Right lobe of liver (tissue), 6 donors: ENCODE results near the gene CLEC16A. TPM values are rescaled to one million over a fixed set of nuclear protein-coding genes. Genes with fewer than 3 reads are reported as not detected.

Experiments used
- ATAC-seq, 4 donors: fragments of 200-7000 bp; cut with Tn5 transposase; one replicate each; pipeline ENCODE4 v1.9.1; 2020; ENCODE audit warnings: mild to moderate bottlenecking in 4 of 4, moderate library complexity in 4 of 4
- DNase-seq, 3 donors: peaks; one replicate each; pipeline ENCODE4 v3.0.0-alpha.2; 2020
- H3K27ac ChIP-seq, 3 donors: fragments of 200-600 bp; one replicate each; pipeline ENCODE4 v1.8.0; 2022
- H3K27me3 ChIP-seq, 2 donors: fragments of 200-600 bp; one replicate each; pipeline ENCODE4 v1.8.0; 2022
- H3K36me3 ChIP-seq, 4 donors: fragments of 200-600 bp; sonication (generic) in 1 of 4; one replicate each; pipeline versions ENCODE4 v1.5.1 to v1.8.0; 2017 to 2022; ENCODE audit warnings: control low read depth in 1 of 4
- H3K4me1 ChIP-seq, 4 donors: fragments of 200-600 bp; sonication (generic) in 1 of 4; one replicate each; pipeline versions ENCODE4 v1.5.1 to v1.8.0; 2017 to 2022; ENCODE audit warnings: control low read depth in 1 of 4
- H3K4me3 ChIP-seq, 3 donors: fragments of 200-600 bp; one replicate each; pipeline ENCODE4 v1.8.0; 2022
- H3K9me3 ChIP-seq, 4 donors: fragments of 200-600 bp; sonication (generic) in 1 of 4; one replicate each; pipeline versions ENCODE4 v1.5.1 to v1.8.0; 2017 to 2022; ENCODE audit warnings: control low read depth in 1 of 4
- POLR2A ChIP-seq: fragments of 450-650 bp; IDR thresholded peaks from one replicate; pipeline ENCODE4 v1.6.1; 2017; ENCODE audit warnings: antibody characterized with exemption, mild to moderate bottlenecking
- whole genome bisulfite sequencing: methylation state at CpG from one replicate; pipeline ENCODE4 v1.1.6; 2018; ENCODE audit warnings: low coverage, low lambda C conversion rate; ENCODE audit not compliant: insufficient coverage; ENCODE audit errors: missing lambda C conversion rate; 5-methylcytosine and 5-hydroxymethylcytosine counted together
- intact Hi-C, 2 donors: fragments of 100-400 bp; cut with DNase I; formaldehyde crosslinking; loops; one replicate each; pipeline versions ENCODE4 v1.11.2 to v1.14.1; 2022
- total RNA-seq, 6 experiments: library from RNA; depleted of rRNA in 2 of 6; stranded (reverse); fragments of >200 nt in 2 of 6; fragmentation: NEBNext Ultra II Directional in 3 of 6; extraction: Animal tissue kit (Norgen Biotek cat#: 25700) in 3 of 6; gene quantifications; one replicate each; pipeline versions ENCODE4 v1.1.0 to v1.2.4, GENCODE V29; 2016 to 2023
- TF ChIP-seq, protein P1 (sequence below), 4 donors: fragments of 200-600 bp in 3 of 4; fragments of 450-650 bp in 1 of 4; IDR thresholded peaks; one replicate each; pipeline versions ENCODE4 v1.5.1 to v1.8.0; 2016 to 2022; ENCODE audit warnings: antibody characterized with exemption in 4 of 4, mild to moderate bottlenecking in 2 of 4
- donor health status: DM: no; HTN: yes; CAD: no.
- donor health status: DM: no; HTN: no; CAD: no.
- donor health status: DM: no; HTN: no; CAD: no.
- donor health status: DM: no; HTN: yes; CAD: no.
- donor health status: DM: no; HTN: yes; CAD: no.

CLEC16A gene
- total RNA-seq, 6 experiments from 2014 or later, result 15.2 to 25.9 (median 19.8) TPM

DNA sequence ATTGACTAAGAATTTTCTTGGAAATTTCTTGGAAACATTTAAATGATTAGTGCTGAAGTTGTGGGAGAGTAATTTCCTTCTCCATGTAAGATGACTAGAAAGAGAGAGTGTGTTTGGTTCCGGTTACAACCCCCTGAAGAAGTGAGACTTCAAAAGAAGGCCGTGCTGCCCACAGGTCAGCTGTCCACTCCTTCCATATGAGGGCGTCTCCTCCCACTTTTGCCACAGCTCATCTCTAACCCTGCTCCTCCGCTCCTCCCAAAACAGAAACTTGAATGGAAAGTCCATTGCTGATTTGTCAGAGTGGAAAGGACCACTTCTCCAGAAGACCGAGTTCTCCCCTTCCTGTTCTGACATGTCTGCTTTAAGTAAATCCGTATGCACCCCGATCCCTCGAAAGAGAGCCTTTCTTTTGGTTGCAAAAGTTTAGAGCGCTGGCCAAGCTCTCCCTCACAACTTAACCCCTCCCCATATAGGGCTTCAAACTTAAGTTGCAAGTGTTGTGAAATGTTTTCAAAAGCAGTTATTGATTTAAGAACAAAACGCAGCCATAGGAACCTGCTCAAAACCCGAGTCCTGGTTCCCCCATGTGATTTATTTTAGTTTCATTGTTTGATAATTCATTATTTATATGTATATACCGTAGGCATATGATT is 182.2 kb downstream of the CLEC16A start:
- WGBS, result 81% methylated on average over 12 of the region's 12 CpGs
- peaks cover 0 to 16% (median 7%) of the 10 kb centered on the region in 4 donors for H3K36me3 ChIP-seq
- H3K4me1 ChIP-seq, result peaks cover 0 to 22% (median 2%) of the 10 kb centered on the region in 4 donors
- H3K9me3 ChIP-seq, result no peaks in the 10 kb centered on the region
- ATAC-seq (no peak), DNase-seq (no peak)
- intact Hi-C loops, result no loop called here
- H3K27me3 ChIP-seq, result no peaks in the 10 kb centered on the region
- TF ChIP-seq, protein P1, sequence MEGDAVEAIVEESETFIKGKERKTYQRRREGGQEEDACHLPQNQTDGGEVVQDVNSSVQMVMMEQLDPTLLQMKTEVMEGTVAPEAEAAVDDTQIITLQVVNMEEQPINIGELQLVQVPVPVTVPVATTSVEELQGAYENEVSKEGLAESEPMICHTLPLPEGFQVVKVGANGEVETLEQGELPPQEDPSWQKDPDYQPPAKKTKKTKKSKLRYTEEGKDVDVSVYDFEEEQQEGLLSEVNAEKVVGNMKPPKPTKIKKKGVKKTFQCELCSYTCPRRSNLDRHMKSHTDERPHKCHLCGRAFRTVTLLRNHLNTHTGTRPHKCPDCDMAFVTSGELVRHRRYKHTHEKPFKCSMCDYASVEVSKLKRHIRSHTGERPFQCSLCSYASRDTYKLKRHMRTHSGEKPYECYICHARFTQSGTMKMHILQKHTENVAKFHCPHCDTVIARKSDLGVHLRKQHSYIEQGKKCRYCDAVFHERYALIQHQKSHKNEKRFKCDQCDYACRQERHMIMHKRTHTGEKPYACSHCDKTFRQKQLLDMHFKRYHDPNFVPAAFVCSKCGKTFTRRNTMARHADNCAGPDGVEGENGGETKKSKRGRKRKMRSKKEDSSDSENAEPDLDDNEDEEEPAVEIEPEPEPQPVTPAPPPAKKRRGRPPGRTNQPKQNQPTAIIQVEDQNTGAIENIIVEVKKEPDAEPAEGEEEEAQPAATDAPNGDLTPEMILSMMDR (IDR thresholded peaks at IDR 0.05), result no peak
- no peak for TF ChIP-seq POLR2A
- no peak overlapping the region for H3K27ac ChIP-seq
- no peak overlapping the region for H3K4me3 ChIP-seq

DNA sequence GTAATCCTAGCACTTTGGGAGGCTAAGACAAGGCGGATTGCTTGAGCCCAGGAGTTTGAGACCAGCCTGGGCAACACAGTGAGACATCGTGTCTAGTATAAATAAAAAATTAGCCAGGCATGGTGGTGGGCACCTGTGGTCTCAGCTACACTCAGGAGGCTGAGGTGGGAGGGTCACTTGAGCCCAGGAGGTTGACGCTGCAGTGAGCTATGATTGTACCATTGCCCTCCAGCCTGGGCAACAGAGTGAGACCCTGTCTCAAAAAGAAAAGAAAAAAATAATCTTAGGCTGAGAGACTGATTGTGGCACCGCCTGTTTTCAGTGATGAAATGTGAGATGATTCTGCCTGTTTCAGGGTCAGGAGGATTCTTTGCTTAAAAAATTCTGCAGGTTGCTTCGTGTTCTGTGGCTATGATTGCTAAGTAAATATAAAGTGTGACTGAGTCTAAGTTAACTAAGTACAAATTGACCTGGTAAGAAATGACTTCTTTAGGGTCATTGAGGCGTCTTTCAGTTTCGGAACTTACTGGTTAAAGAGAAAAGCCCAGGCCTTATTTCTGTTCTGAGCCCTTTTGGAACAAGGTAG is 183.3 kb downstream of the CLEC16A start:
- Histone ChIP-seq H3K4me1 (peaks cover 0 to 27% (median 2%) of the 10 kb centered on the region in 4 donors), H3K27me3 (no peaks in the 10 kb centered on the region), H3K27ac (no peak overlapping the region), H3K9me3 (no peaks in the 10 kb centered on the region), H3K36me3 (peaks cover 0 to 16% (median 7%) of the 10 kb centered on the region in 4 donors), H3K4me3 (no peak overlapping the region)
- intact Hi-C loops, result no loop called here
- TF ChIP-seq POLR2A, result no peak
- TF ChIP-seq, protein P1 (IDR thresholded peaks at IDR 0.05), result no peak
- 90% methylated on average over 7 of the region's 7 CpGs for WGBS
- ATAC-seq, result no peak
- DNase-seq, result no peak

DNA sequence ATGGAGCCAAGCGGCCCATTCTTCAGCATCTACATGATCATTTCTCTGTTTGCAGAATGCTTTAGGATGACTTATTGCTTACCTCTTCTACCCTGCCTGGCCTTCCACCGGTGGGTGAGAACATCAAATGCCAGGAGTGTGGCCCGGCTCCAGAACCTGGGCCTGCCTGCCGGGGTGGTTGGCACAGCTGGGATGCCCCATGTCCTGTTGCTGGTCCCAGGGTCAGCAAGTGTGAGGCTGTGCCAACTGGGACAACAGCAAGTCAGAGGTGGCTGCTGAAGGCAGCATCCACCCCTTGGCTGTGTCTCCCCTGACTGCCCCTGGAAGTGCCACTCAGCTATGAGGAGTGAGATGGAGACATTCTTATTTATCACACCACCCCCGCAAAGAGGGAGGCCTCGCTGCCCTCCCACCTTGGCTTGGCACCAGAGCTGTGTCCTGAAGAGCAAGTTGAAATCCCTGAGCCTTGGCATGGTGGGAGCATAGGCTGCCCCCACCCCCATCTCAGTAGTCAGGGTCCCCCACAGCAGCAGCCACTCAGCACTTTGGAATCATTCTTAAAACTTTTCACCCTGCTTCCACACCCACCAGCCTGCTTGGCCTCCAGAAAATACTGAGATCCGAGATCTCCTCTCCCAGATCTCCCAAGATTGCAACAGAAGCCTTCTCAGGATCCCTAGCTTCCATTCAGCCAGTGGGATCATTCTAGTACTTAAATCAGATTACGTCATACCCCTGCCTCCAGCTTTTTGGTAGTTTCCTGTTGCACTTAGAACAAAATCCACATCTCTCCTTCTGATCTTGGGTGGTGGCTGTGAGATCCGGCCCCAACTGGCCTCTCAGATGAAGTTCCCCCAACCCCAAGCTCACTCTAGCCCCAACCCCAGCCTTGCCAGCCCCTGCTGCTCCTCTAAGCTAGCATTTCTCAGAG is 184.1 kb downstream of the CLEC16A start:
- no peaks in the 10 kb centered on the region for H3K27me3 ChIP-seq
- H3K4me3 ChIP-seq, result no peak overlapping the region
- 54% methylated on average over 8 of the region's 9 CpGs for WGBS
- TF ChIP-seq, protein P1 (IDR thresholded peaks at IDR 0.05), result no peak
- no peak for TF ChIP-seq POLR2A
- ATAC-seq, result peak; percentile 76 to 89 (median 86)
- peak overlapping the region in 1 of 3 donors; percentile 60 for H3K27ac ChIP-seq
- intact Hi-C loops, result no loop called here
- no peaks in the 10 kb centered on the region for H3K9me3 ChIP-seq
- peak; percentile 80 to 83 (median 80) for DNase-seq
- peaks cover 0 to 35% (median 2%) of the 10 kb centered on the region in 4 donors for H3K4me1 ChIP-seq
- peaks cover 0 to 16% (median 7%) of the 10 kb centered on the region in 4 donors for H3K36me3 ChIP-seq

DNA sequence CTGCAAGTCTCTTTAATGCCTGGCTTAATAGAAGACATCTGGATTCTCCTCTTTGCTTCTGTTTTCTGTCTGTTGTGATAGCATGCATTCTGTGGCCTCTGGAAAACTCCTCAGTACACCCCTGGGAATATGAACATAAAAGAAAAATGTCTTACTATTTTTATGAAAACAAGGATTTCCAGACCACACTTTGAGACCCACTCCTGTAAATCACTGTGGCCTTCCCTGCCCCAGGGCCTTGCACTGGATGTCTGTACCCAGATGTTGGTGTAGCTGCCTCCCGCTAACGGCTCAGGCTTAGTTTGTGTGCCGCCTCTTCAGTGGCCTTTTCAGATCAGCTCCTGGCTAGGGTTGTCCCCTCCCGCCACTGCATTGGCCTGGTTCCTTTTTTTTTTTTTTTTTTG is 185.0 kb downstream of the CLEC16A start:
- no peak overlapping the region for H3K4me3 ChIP-seq
- no peaks in the 10 kb centered on the region for H3K9me3 ChIP-seq
- H3K4me1 ChIP-seq, result peaks cover 0 to 37% (median 2%) of the 10 kb centered on the region in 4 donors
- H3K36me3 ChIP-seq, result peaks cover 0 to 7% (median 3%) of the 10 kb centered on the region in 4 donors
- no peak for TF ChIP-seq POLR2A
- TF ChIP-seq, protein P1 (IDR thresholded peaks at IDR 0.05), result no peak
- intact Hi-C loops, result no loop called here
- DNase-seq, result no peak
- H3K27me3 ChIP-seq, result no peaks in the 10 kb centered on the region
- no peak overlapping the region for H3K27ac ChIP-seq
- no peak for ATAC-seq
- 72% methylated on average over 3 of the region's 4 CpGs for WGBS
